Thyroid gland (tissue), 4 donors: Measurements from ENCODE around the gene TCP11L2.

Experiments
- POLR2A ChIP-seq, 2 donors: fragments of 450-650 bp; IDR thresholded peaks; one replicate each; pipeline ENCODE4 v1.6.1; 2017; ENCODE audit warnings: antibody characterized with exemption in 2 of 2, mild to moderate bottlenecking in 2 of 2, moderate library complexity in 1 of 2
- TF ChIP-seq, protein P1 (sequence below), 6 experiments: fragments of 200-600 bp in 3 of 6; fragments of 450-650 bp in 3 of 6; sonication (generic) in 3 of 6; IDR thresholded peaks; one replicate each; pipeline ENCODE4 v1.5.1; 2016 to 2019; ENCODE audit warnings: antibody characterized with exemption in 6 of 6, mild to moderate bottlenecking in 2 of 6, inconsistent platforms in 1 of 6, moderate library complexity in 1 of 6

DNA sequence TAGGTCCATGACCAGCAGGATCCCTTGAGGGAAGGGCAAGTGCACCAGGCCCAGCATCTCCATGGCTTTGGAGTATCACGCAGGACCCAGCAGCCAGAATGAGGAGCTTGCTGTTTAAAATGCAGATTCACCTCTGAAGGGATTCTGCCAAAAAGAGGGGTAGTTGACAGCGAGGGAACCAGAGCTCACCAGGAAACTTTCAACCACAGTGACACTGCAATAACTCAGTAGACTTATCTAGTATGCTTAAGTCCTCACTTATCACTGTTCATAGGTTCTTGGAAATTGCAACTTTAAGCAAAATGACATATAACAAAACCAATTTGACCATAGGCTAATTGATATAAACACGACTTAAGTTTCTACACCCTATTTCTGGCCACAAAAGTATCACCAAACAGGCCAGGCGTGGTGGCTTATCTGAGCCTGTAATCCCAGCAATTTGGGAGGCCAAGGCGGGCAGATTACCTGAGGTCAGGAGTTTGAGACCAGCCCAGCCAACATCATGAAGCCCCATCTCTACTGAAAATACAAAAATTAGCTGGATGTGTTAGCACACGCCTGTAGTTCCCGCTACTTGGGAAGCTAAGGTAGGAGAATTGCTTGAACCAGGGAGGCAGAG is 33.3 kb upstream of the TCP11L2 start:
- TF ChIP-seq, protein P1, sequence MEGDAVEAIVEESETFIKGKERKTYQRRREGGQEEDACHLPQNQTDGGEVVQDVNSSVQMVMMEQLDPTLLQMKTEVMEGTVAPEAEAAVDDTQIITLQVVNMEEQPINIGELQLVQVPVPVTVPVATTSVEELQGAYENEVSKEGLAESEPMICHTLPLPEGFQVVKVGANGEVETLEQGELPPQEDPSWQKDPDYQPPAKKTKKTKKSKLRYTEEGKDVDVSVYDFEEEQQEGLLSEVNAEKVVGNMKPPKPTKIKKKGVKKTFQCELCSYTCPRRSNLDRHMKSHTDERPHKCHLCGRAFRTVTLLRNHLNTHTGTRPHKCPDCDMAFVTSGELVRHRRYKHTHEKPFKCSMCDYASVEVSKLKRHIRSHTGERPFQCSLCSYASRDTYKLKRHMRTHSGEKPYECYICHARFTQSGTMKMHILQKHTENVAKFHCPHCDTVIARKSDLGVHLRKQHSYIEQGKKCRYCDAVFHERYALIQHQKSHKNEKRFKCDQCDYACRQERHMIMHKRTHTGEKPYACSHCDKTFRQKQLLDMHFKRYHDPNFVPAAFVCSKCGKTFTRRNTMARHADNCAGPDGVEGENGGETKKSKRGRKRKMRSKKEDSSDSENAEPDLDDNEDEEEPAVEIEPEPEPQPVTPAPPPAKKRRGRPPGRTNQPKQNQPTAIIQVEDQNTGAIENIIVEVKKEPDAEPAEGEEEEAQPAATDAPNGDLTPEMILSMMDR (IDR thresholded peaks at IDR 0.05) = no peak
- no peak for TF ChIP-seq POLR2A (IDR thresholded peaks at IDR 0.05)
